Measurements from ENCODE around the gene C10orf90. TPM values are rescaled to one million over a fixed set of nuclear protein-coding genes. Genes with fewer than 3 reads are reported as not detected.

C10orf90 gene, protein sequence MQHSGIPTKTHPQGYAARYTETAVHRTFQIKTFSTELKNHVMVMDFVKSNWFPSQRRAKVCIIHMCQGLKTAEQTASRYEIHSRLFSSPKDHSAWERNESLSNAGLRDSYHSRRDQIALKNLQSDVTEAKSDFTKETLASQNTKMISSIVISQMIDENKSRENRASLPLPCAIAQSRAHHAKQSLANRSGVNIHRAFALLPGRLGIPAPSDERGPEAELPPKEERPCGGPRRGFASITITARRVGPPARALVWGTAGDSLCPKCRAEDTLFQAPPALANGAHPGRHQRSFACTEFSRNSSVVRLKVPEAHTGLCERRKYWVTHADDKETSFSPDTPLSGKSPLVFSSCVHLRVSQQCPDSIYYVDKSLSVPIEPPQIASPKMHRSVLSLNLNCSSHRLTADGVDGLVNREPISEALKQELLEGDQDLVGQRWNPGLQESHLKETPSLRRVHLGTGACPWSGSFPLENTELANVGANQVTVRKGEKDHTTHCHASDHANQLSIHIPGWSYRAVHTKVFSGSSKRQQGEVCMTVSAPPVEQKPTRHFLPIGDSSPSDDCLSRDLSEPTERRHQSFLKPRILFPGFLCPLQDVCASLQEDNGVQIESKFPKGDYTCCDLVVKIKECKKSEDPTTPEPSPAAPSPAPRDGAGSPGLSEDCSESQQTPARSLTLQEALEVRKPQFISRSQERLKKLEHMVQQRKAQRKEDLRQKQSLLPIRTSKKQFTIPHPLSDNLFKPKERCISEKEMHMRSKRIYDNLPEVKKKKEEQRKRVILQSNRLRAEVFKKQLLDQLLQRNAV
- not detected for total RNA-seq

DNA sequence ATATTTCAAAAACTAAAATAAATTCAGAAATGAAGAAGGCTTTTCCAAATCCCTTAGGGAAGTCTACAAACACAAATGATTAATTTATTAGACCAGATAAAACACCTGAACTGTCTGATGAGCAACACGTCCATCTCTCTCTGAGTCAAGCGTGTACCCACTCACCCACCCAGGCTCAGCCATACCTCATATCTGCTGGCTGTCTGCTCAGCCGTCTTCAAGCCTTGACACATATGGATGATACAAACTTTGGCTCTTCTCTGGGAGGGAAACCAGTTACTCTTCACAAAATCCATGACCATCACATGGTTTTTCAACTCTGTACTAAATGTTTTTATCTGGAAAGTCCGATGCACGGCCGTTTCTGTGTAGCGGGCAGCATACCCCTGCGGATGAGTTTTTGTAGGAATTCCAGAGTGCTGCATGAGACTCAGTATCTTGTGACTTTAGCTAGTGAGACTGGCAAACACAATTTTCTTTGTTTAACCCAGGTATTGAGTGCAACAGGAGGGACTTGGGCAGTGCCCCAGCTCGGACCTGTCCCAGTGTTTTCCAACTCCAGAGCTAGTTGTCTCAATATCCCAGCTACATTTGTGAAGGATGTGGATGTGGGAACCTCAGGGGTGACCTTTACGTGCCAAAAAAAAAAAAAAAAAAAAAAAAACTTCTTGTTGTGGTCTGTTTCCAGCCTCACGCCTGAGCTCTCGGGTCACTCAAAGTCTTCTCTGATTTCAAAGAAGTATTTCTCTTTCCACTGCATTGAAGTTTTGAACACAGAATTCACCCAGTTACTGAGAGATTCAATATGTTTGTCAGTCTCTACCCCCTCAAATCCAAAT, at the start of gene C10orf90:
C10orf90 (minus strand) TSS at position 638 of the 839 bp plus-strand sequence; CDS start at position 425, 213 bp downstream.
- ChIA-PET CTCF (no interaction called here), POLR2A (no interaction called here)
- H3K27me3 Mint-ChIP-seq, result no peaks in the 10 kb centered on the region

DNA sequence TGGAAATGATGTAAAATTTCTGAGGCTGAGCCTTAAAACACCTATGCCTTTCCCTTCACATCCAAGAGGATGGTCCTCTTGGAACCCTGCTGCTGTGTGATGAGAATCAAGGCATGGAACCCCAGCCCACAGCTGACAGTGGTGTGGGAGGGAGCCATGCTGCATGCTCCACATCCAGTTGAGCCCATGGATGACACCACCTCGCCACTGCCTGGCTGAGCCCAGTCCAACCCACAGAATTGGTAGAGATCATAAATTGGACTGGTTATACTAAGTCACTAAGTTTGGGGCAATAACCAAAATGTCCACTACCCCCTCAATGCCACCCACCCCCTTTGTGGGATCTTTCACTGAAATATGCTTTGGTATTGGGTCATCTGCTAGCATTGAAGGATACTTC, 45.9 kb upstream of the C10orf90 start:
- H3K4me3 Mint-ChIP-seq, result no peak overlapping the region
- POLR2A ChIA-PET, result no interaction called here
- H3K27ac Mint-ChIP-seq, result no peak overlapping the region
- H3K9me3 Mint-ChIP-seq, result peaks cover under 1% of the 10 kb centered on the region
- no peak for DNase-seq
- CTCF ChIA-PET, result interaction anchor here (0.8 kb wide), 1 partner anchor 13 kb away, joined by 3 read pairs; no protein-coding TSS in a partner anchor
- no peaks in the 10 kb centered on the region for H3K27me3 Mint-ChIP-seq
- H3K36me3 Mint-ChIP-seq (ENCODE audit: low read depth), result no peaks in the 10 kb centered on the region
- H3K4me1 Mint-ChIP-seq, result no peaks in the 10 kb centered on the region

More for the DNA sequence above, at the start of gene C10orf90:
- Mint-ChIP-seq H3K36me3 (ENCODE audit: low read depth) (no peaks in the 10 kb centered on the region), H3K27ac (no peak within 1 kb of the TSS), H3K4me3 (no peak within 1 kb of the TSS), H3K4me1 (no peaks in the 10 kb centered on the region), H3K9me3 (peaks cover 11% of the 10 kb centered on the region)
- DNase-seq, result no peak

DNA sequence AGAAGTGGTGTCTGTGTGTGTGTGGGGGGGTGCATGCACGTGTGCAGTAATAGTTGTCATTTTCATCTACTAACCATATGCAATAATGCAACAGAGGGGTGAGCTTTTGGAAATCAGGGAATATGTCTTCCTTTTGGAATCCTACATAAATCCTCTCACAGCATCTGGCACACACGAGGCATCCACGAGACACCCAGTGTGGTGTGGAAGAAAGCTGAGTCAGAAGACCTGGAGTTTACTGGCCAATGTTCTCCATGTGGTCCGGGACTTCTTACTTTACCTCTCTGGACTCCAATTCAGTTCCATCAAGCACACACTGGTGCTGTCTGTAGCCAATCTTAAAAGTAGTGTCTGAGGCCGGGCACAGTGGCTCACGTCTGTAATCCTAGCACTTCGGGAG, 43.1 kb upstream of the C10orf90 start:
- no peaks in the 10 kb centered on the region for H3K9me3 Mint-ChIP-seq
- DNase-seq, result no peak
- H3K27me3 Mint-ChIP-seq, result no peaks in the 10 kb centered on the region
- ChIA-PET POLR2A (no interaction called here), CTCF (no interaction called here)
- H3K4me1 Mint-ChIP-seq, result no peaks in the 10 kb centered on the region
- H3K27ac Mint-ChIP-seq, result no peak overlapping the region
- no peak overlapping the region for H3K4me3 Mint-ChIP-seq
- no peaks in the 10 kb centered on the region for H3K36me3 Mint-ChIP-seq (ENCODE audit: low read depth)

- no peak for DNase-seq
- ChIA-PET CTCF (no interaction called here), POLR2A (no interaction called here)
- no peaks in the 10 kb centered on the region for H3K9me3 Mint-ChIP-seq
- no peak overlapping the region for H3K4me3 Mint-ChIP-seq
- no peaks in the 10 kb centered on the region for H3K27me3 Mint-ChIP-seq
- no peaks in the 10 kb centered on the region for H3K4me1 Mint-ChIP-seq
- H3K36me3 Mint-ChIP-seq (ENCODE audit: low read depth), result no peaks in the 10 kb centered on the region
- H3K27ac Mint-ChIP-seq, result no peak overlapping the region
Observed at GRCh38 chr10:126712681-126713080, 42.2 kb upstream of the C10orf90 start.

GRCh38 chr10:126705951-126706565, 35.6 kb upstream of the C10orf90 start:
- ChIA-PET POLR2A (no interaction called here), CTCF (no interaction called here)
- Mint-ChIP-seq H3K36me3 (ENCODE audit: low read depth) (no peaks in the 10 kb centered on the region), H3K9me3 (no peaks in the 10 kb centered on the region), H3K4me1 (no peaks in the 10 kb centered on the region), H3K27me3 (no peaks in the 10 kb centered on the region), H3K27ac (no peak overlapping the region), H3K4me3 (no peak overlapping the region)
- no peak for DNase-seq

DNA sequence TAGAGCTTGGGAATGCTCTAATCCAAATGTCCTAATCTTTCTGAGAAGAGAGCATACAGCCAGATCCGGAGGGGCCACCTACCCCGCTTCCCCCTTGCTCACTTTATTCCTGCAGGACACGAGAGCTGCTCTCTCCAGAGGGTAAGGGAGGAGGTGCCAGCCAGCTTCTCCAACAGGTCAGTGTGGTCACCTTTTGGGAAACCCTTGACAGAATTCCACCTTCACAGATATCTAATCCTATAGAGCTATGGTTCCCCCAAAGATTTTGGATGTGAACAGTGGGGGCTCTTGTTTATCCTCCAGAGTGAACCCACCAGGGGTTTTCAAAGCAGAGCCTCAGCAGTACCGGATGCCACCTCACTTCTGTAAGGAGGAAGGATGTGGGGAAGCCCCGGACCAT, 34.6 kb upstream of the C10orf90 start:
- H3K4me1 Mint-ChIP-seq, result no peaks in the 10 kb centered on the region
- no peaks in the 10 kb centered on the region for H3K27me3 Mint-ChIP-seq
- POLR2A ChIA-PET, result no interaction called here
- CTCF ChIA-PET, result no interaction called here
- no peaks in the 10 kb centered on the region for H3K9me3 Mint-ChIP-seq
- DNase-seq, result no peak
- no peak overlapping the region for H3K27ac Mint-ChIP-seq
- H3K36me3 Mint-ChIP-seq (ENCODE audit: low read depth), result no peaks in the 10 kb centered on the region
- H3K4me3 Mint-ChIP-seq, result no peak overlapping the region

GRCh38 chr10:126704649-126705048, 34.2 kb upstream of the C10orf90 start:
- H3K4me3 Mint-ChIP-seq, result no peak overlapping the region
- no peaks in the 10 kb centered on the region for H3K4me1 Mint-ChIP-seq
- H3K27ac Mint-ChIP-seq, result no peak overlapping the region
- no peaks in the 10 kb centered on the region for H3K27me3 Mint-ChIP-seq
- POLR2A ChIA-PET, result no interaction called here
- no peak for DNase-seq
- H3K9me3 Mint-ChIP-seq, result no peaks in the 10 kb centered on the region
- CTCF ChIA-PET, result no interaction called here
- H3K36me3 Mint-ChIP-seq (ENCODE audit: low read depth), result no peaks in the 10 kb centered on the region

DNA sequence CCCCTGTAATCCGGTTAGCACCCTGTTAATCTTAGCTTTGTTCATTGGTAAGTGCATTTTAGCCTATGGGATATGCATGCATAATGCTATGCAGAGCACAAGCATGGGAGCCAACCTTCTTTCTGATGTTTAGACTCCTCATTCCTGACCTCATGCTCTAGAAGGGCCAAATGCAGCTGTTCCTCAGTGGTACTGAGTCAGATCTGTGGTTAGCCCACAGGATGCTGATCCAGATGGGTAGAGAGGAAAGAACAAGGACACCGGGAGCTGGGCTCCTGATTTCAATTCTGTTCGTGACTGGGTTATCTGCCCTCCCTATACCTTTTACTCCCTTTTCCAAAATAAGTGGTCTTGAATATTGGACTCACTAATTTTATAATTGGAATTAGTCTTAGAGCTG, 31.7 kb upstream of the C10orf90 start:
- no peaks in the 10 kb centered on the region for H3K36me3 Mint-ChIP-seq (ENCODE audit: low read depth)
- POLR2A ChIA-PET, result no interaction called here

DNA sequence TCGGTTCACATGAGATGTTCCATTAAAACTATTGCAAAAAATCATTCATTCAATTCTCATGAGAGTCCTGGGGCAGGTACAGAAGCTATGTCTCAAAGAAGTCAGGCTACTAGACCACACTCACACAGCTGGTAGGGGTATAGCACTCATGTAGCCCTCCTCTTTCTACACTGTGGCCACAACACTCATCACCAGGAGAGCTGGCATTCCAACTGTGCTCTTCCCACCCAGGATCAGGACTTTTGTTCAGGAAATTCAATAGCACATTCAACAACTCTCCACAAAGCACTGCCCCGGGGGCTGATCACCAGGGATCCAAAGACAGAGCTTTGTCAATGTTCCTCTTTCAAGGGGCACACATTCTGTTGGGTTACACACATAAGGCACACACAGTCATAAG, 31.0 kb upstream of the C10orf90 start:
- no peak overlapping the region for H3K27ac Mint-ChIP-seq
- CTCF ChIA-PET, result no interaction called here
- H3K36me3 Mint-ChIP-seq (ENCODE audit: low read depth), result no peaks in the 10 kb centered on the region
- POLR2A ChIA-PET, result no interaction called here
- DNase-seq, result no peak
- H3K9me3 Mint-ChIP-seq, result no peaks in the 10 kb centered on the region
- no peak overlapping the region for H3K4me3 Mint-ChIP-seq
- H3K4me1 Mint-ChIP-seq, result no peaks in the 10 kb centered on the region
- no peaks in the 10 kb centered on the region for H3K27me3 Mint-ChIP-seq

More for the DNA sequence above, 31.7 kb upstream of the C10orf90 start:
- DNase-seq, result no peak
- H3K9me3 Mint-ChIP-seq, result no peaks in the 10 kb centered on the region
- H3K27me3 Mint-ChIP-seq, result no peaks in the 10 kb centered on the region
- no peaks in the 10 kb centered on the region for H3K4me1 Mint-ChIP-seq
- CTCF ChIA-PET, result no interaction called here
- no peak overlapping the region for H3K27ac Mint-ChIP-seq
- no peak overlapping the region for H3K4me3 Mint-ChIP-seq

- H3K36me3 Mint-ChIP-seq (ENCODE audit: low read depth), result no peaks in the 10 kb centered on the region
- no peak overlapping the region for H3K27ac Mint-ChIP-seq
- no peak for DNase-seq
- no peaks in the 10 kb centered on the region for H3K4me1 Mint-ChIP-seq
- POLR2A ChIA-PET, result no interaction called here
- no peaks in the 10 kb centered on the region for H3K9me3 Mint-ChIP-seq
- CTCF ChIA-PET, result no interaction called here
- H3K4me3 Mint-ChIP-seq, result no peak overlapping the region
- H3K27me3 Mint-ChIP-seq, result no peaks in the 10 kb centered on the region
Observed at GRCh38 chr10:126696684-126697083, 26.2 kb upstream of the C10orf90 start.

DNA sequence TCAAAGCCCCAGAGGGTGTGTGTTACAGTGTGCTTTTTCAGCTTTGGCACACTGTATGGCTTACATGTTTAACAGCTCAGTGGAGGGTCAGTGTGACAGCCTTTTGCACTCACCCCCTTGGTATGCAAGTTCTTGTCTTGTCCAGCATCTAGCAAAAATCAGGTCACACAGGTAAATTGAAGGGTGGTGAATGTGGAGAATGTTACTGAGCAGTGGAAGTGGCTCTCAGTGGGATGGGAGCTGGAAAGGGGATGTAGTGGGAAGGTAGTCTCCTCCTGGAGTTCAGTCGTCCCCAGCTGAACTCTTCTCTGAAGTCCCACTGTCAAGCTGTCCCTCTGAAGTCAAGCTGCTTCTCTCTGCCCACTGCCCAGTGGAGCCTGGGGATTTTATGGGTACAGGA, 21.0 kb upstream of the C10orf90 start:
- H3K4me3 Mint-ChIP-seq, result no peak overlapping the region
- POLR2A ChIA-PET, result no interaction called here
- H3K36me3 Mint-ChIP-seq (ENCODE audit: low read depth), result no peaks in the 10 kb centered on the region
- H3K27ac Mint-ChIP-seq, result no peak overlapping the region
- no peak for DNase-seq
- no peaks in the 10 kb centered on the region for H3K27me3 Mint-ChIP-seq
- no peaks in the 10 kb centered on the region for H3K4me1 Mint-ChIP-seq
- H3K9me3 Mint-ChIP-seq, result no peaks in the 10 kb centered on the region
- CTCF ChIA-PET, result no interaction called here

- CTCF ChIA-PET, result no interaction called here
- Mint-ChIP-seq H3K27me3 (no peaks in the 10 kb centered on the region), H3K4me3 (no peak overlapping the region), H3K36me3 (ENCODE audit: low read depth) (no peaks in the 10 kb centered on the region), H3K27ac (no peak overlapping the region), H3K9me3 (no peaks in the 10 kb centered on the region), H3K4me1 (no peaks in the 10 kb centered on the region)
- DNase-seq, result no peak
- POLR2A ChIA-PET, result no interaction called here
Observed at GRCh38 chr10:126690534-126690933, 20.0 kb upstream of the C10orf90 start.
